DND-41 (cell line): ENCODE measurements around the gene TREH.

Source experiments
- EZH2 ChIP-seq: IDR thresholded peaks from 3 replicates; pipeline ENCODE4 v1.6.1; 2012; ENCODE audit warnings: borderline replicate concordance, low read depth, mild to moderate bottlenecking, moderate library complexity, low read length, inconsistent platforms; ENCODE audit not compliant: severe bottlenecking
- TF ChIP-seq, protein P1 (sequence below): IDR thresholded peaks from 2 replicates; pipeline ENCODE4 v1.5.1; 2012; ENCODE audit warnings: borderline replicate concordance, low read length, moderate library complexity, mild to moderate bottlenecking; ENCODE audit not compliant: poor library complexity, severe bottlenecking; ENCODE audit errors: extremely low read depth

DNA sequence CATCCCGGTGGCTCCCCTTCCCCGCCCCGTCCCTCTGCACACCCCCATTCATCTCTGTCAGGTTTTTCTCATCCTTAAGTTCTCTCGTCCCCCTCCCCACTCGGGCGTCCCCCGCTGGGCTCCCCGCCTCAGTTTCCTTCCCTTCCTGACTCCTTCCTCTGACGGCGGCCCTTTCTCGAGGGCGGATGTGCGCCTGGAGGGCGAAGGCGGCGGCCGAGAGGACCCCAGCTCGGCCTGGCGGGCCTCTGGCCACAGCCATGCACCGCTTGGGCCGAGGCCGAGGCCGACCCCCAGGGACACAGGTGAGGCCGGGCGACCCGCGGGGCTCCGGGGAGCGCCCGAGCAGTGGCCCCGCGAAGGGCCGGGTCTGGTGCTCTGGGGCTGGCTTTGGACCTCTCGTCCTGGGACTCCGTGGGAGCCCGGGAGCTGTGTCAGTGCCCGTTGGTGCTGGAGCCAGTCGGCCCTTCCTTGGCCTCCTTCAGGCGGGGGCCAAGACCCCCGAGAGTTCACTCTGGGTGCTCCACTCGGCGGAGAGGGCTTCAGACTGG, 69.2 kb downstream of the TREH start:
- TF ChIP-seq, protein P1, sequence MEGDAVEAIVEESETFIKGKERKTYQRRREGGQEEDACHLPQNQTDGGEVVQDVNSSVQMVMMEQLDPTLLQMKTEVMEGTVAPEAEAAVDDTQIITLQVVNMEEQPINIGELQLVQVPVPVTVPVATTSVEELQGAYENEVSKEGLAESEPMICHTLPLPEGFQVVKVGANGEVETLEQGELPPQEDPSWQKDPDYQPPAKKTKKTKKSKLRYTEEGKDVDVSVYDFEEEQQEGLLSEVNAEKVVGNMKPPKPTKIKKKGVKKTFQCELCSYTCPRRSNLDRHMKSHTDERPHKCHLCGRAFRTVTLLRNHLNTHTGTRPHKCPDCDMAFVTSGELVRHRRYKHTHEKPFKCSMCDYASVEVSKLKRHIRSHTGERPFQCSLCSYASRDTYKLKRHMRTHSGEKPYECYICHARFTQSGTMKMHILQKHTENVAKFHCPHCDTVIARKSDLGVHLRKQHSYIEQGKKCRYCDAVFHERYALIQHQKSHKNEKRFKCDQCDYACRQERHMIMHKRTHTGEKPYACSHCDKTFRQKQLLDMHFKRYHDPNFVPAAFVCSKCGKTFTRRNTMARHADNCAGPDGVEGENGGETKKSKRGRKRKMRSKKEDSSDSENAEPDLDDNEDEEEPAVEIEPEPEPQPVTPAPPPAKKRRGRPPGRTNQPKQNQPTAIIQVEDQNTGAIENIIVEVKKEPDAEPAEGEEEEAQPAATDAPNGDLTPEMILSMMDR: no peak
- TF ChIP-seq EZH2: no peak
